Measurements from ENCODE around the gene PPIE. TPM values are rescaled to one million over a fixed set of nuclear protein-coding genes. Genes with fewer than 3 reads are reported as not detected.

The PPIE gene
- total and polyA plus RNA-seq, 2 of the 13 experiments (the other 11 are each of a cell fraction or from before 2014, with no cell fraction given), result 15.3 to 26.3 TPM

- ATAC-seq (no peak), FAIRE-seq (no peak), DNase-seq (ENCODE audit: low spot score) (no peak)
- no TSS peak for BruUV-seq (replicated peaks)
- Histone ChIP-seq H3K36me3 (replicated peaks in 1 of 2; ENCODE audit: control insufficient read depth in 1 of 2, insufficient read depth in 2 of 2, low read length in 2 of 2) (peaks cover 0 to 10% of the 10 kb centered on the region in 2 experiments; a peak in 1 of 5 replicates), H3K9me3 (ENCODE audit: low read length) (no peaks in the 10 kb centered on the region), H3K4me3 (replicated peaks in 1 of 3; ENCODE audit: insufficient read depth in 1 of 3, low read depth in 2 of 3, low read length in 3 of 3) (no peak overlapping the region), H3K9ac (ENCODE audit: insufficient read depth, low read depth, low read length) (no peak overlapping the region), H3K27ac (ENCODE audit: extremely low read length, insufficient read depth, low read length) (no peak overlapping the region), H3K4me2 (ENCODE audit: low read depth, low read length) (no peak overlapping the region), H3K4me1 (ENCODE audit: insufficient read depth, low read length) (no peaks in the 10 kb centered on the region), H4K20me1 (ENCODE audit: insufficient read depth, low read length) (no peaks in the 10 kb centered on the region), H2AFZ (ENCODE audit: low read length) (no peak overlapping the region), H3K27me3 (ENCODE audit: control insufficient read depth in 1 of 2, insufficient read depth in 2 of 2, low read length in 2 of 2) (no peaks in the 10 kb centered on the region; a peak in 1 of 5 replicates), H3K79me2 (ENCODE audit: insufficient read depth, low read length) (no peaks in the 10 kb centered on the region)
- POLR2A ChIA-PET, result no interaction called here
- in situ Hi-C loops (cut with HindIII; ENCODE audit: extremely low pct_ligation_motif_present, low pct_unique_long_range_greater_than_20kb), result no loop called here
- CTCF ChIA-PET (ENCODE audit: low intra/inter-chr PET ratio, low total read pairs), result no interaction called here
- WGBS (ENCODE audit: low lambda C conversion rate), result 72% methylated on average over 8 of the region's 16 CpGs
- intact Hi-C loops (cut with micrococcal nuclease; ENCODE audit: unreplicated experiment), result no loop called here
- TF ChIP-seq CBFB (CRISPR knock-in tag; IDR thresholded peaks at IDR 0.05), result no peak
- TF ChIP-seq TRIM24 (CRISPR knock-in tag; IDR thresholded peaks at IDR 0.05), result no peak
- TF ChIP-seq ARID5B (CRISPR knock-in tag; IDR thresholded peaks at IDR 0.05), result no peak
- TF ChIP-seq ARID4A (CRISPR knock-in tag; IDR thresholded peaks at IDR 0.05; ENCODE audit: borderline replicate concordance), result no peak
- no peak for TF ChIP-seq ZNF709 (CRISPR knock-in tag; IDR thresholded peaks at IDR 0.05)
- TF ChIP-seq CTCF (CRISPR knock-in tag; IDR thresholded peaks at IDR 0.05), result no peak
- TF ChIP-seq ZC3H13 (CRISPR knock-in tag; IDR thresholded peaks at IDR 0.05), result no peak
- TF ChIP-seq RORA (CRISPR knock-in tag; IDR thresholded peaks at IDR 0.05), result no peak
- TF ChIP-seq, protein P1, sequence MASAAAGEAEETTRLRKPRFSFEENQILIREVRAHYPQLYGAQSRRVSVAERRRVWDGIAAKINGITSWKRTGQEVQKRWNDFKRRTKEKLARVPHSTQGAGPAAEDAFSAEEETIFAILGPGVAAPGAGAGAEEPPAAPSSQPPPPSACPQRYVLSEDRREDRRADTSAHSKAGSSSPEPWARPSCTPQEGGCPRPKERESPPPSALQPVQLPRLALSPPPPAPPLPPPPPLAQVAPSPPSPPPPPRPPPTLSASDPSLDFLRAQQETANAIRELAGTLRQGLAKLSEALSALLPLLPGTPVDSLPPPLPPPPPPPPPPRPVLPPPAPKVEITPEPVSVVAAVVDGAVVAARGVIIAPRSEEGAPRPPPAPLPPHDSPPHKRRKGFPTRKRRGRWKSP (CRISPR knock-in tag; IDR thresholded peaks at IDR 0.05), result no peak
- TF ChIP-seq SALL1 (CRISPR knock-in tag; IDR thresholded peaks at IDR 0.05), result no peak
- TF ChIP-seq SAFB2 (CRISPR knock-in tag; IDR thresholded peaks at IDR 0.05; ENCODE audit: borderline replicate concordance, low read depth), result no peak
- TF ChIP-seq PPARG (CRISPR knock-in tag; conservative IDR thresholded peaks at IDR 0.05), result no peak
Measured at GRCh38 chr1:39758556-39759435, 20.1 kb downstream of the PPIE start.
